A549 (cell line): Measurements from ENCODE around the gene CKAP2L. TPM values are rescaled to one million over a fixed set of nuclear protein-coding genes. Genes with fewer than 3 reads are reported as not detected.
"Not testable (repeated sequence)": the region's sequence is repeated elsewhere in the genome, so short reads cannot be mapped to it uniquely, and the experiment has no call there.

Source experiments
- ATAC-seq, 2 experiments: fragments of 200-7000 bp in 1 of 2; fragments of >200 bp in 1 of 2; cut with Nextera tagmentation in 1 of 2; cut with Tn5 transposase in 1 of 2; 3 replicates each; pipeline versions ENCODE4 v1.8.0 to v1.9.1; 2018 to 2020; ENCODE audit warnings: mild to moderate bottlenecking in 1 of 2, moderate library complexity in 1 of 2
- CTCF ChIA-PET: fragments of 300-600 bp; sonication (Branson Sonifier 250); formaldehyde crosslinking; extraction: SDS; loops from one replicate; lab custom pipeline; 2021; ENCODE audit warnings: antibody characterized with exemption, inconsistent platforms; lab: Yijun Ruan, JAX
- POLR2A ChIA-PET: fragments of 350-600 bp; formaldehyde crosslinking; extraction: SDS; loops from one replicate; lab custom pipeline; 2021; ENCODE audit warnings: antibody characterized with exemption, inconsistent platforms; lab: Yijun Ruan, JAX
- DNase-seq, 2 experiments: peaks; one replicate each; pipeline versions ENCODE4 v3.0.0 to v3.0.0-alpha.2; 2011 to 2016; ENCODE audit warnings: low read depth in 1 of 2, low spot score in 1 of 2
- FAIRE-seq: peaks from 2 replicates; lab custom pipeline; 2011; peaks lifted over from hg19 to GRCh38; lab: Jason Lieb, UNC
- H3K27ac ChIP-seq, 2 experiments: fragments of >200 bp; sonication (Bioruptor Twin); formaldehyde crosslinking; 3 replicates each; pipeline ENCODE4 v1.5.1; 2016 to 2017
- H3K4me1 ChIP-seq: fragments of >200 bp; sonication (Bioruptor Twin); formaldehyde crosslinking; 3 replicates; pipeline ENCODE4 v1.6.1; 2016
- H3K4me2 ChIP-seq: fragments of >200 bp; sonication (Bioruptor Twin); formaldehyde crosslinking; 3 replicates; pipeline ENCODE4 v1.6.1; 2016
- H3K4me3 ChIP-seq: fragments of >200 bp; sonication (Bioruptor Twin); formaldehyde crosslinking; 3 replicates; pipeline ENCODE4 v1.5.1; 2016
- H3K9me3 ChIP-seq: fragments of >200 bp; sonication (Bioruptor Twin); formaldehyde crosslinking; 3 replicates; pipeline ENCODE4 v1.6.1; 2016
- CHD2 ChIP-seq: fragments of 150-350 bp; IDR thresholded peaks from 2 replicates; pipeline ENCODE4 v1.6.1; 2014; ENCODE audit warnings: low read length; ENCODE audit not compliant: partially characterized antibody
- FOSL2 ChIP-seq, 2 experiments: fragments of 450-650 bp in 1 of 2; fragments of >200 bp in 1 of 2; sonication (Bioruptor Twin) in 1 of 2; formaldehyde crosslinking; IDR thresholded peaks; 2 replicates each; pipeline versions ENCODE4 v1.5.0 to v1.6.1; 2016 to 2020; ENCODE audit warnings: mild to moderate bottlenecking in 1 of 2, moderate library complexity in 1 of 2
- HEYL ChIP-seq: fragments of 250-450 bp; sonication (Bioruptor Pico); IDR thresholded peaks from 2 replicates; pipeline ENCODE4 v1.8.0; 2021; ENCODE audit warnings: mild to moderate bottlenecking, moderate library complexity
- MAFK ChIP-seq: fragments of 450-650 bp; IDR thresholded peaks from 2 replicates; pipeline ENCODE4 v1.6.1; 2014; ENCODE audit not compliant: partially characterized antibody
- MAX ChIP-seq: IDR thresholded peaks from 2 replicates; pipeline ENCODE4 v1.6.1; 2012
- MAZ ChIP-seq: fragments of 150-350 bp; IDR thresholded peaks from 2 replicates; pipeline ENCODE4 v1.6.1; 2014; ENCODE audit warnings: antibody characterized with exemption, low read depth, low read length, borderline replicate concordance
- MYC ChIP-seq: IDR thresholded peaks from 2 replicates; pipeline ENCODE4 v1.6.1; 2012; ENCODE audit warnings: mild to moderate bottlenecking, inconsistent platforms, low read length, improper control_type of control experiment, borderline replicate concordance
- POLR2A ChIP-seq: IDR thresholded peaks from 2 replicates; pipeline ENCODE4 v1.6.1; 2012; ENCODE audit warnings: mild to moderate bottlenecking, low read length
- SREBF2 ChIP-seq: fragments of 450-650 bp; IDR thresholded peaks from 2 replicates; pipeline ENCODE4 v1.6.1; 2014; ENCODE audit warnings: mild to moderate bottlenecking, moderate library complexity
- TFCP2L1 ChIP-seq: fragments of 250-450 bp; sonication (Bioruptor Pico); IDR thresholded peaks from 2 replicates; pipeline ENCODE4 v1.5.0; 2021; ENCODE audit warnings: mild to moderate bottlenecking
- USF2 ChIP-seq: fragments of 450-650 bp; IDR thresholded peaks from 2 replicates; pipeline ENCODE4 v1.6.1; 2014; ENCODE audit warnings: antibody characterized with exemption
- ZNF302 ChIP-seq: fragments of 250-450 bp; sonication (Bioruptor Pico); IDR thresholded peaks from 2 replicates; pipeline ENCODE4 v1.9.0; 2021; ENCODE audit warnings: inconsistent platforms, mild to moderate bottlenecking, moderate library complexity
- WGBS: methylation state at CpG from one replicate; pipeline ENCODE4 v1.1.6; 2017; ENCODE audit errors: missing lambda C conversion rate; 5-methylcytosine and 5-hydroxymethylcytosine counted together
- polyA plus RNA-seq, 4 experiments: library from polyadenylated mRNA; depleted of rRNA in 3 of 4; stranded (reverse); fragments of >200 nt; fragmentation: RNase III in 1 of 4; extraction: RNeasy Plus Mini Kit Qiagen cat#74134 plus additional on column Dnase treatment in 1 of 4; gene quantifications; 2 replicates in 3 of 4; 3 replicates in 1 of 4; pipeline ENCODE4 v1.2.3, GENCODE V29; 2011 to 2017
- TF ChIP-seq, protein P1 (sequence below): IDR thresholded peaks from 2 replicates; pipeline ENCODE4 v1.6.1; 2012; ENCODE audit warnings: low read depth, borderline replicate concordance

CKAP2L gene
- polyA plus RNA-seq, 2 of the 4 experiments (the other 2 are of a cell fraction) = 14.0 to 15.9 TPM

GRCh38 chr2:112718863-112719370 is 45.5 kb downstream of the CKAP2L start:
- no peak for DNase-seq
- WGBS = 69% methylated on average over 12 of the region's 12 CpGs
- H3K4me3 ChIP-seq = no peak overlapping the region
- TF ChIP-seq POLR2A (no peak), USF2 (no peak), MAZ (no peak), MYC (no peak), MAFK (no peak), ZNF302 (CRISPR knock-in tag) (no peak), CHD2 (no peak), HEYL (CRISPR knock-in tag) (no peak), TFCP2L1 (CRISPR knock-in tag) (no peak)
- TF ChIP-seq, protein P1, sequence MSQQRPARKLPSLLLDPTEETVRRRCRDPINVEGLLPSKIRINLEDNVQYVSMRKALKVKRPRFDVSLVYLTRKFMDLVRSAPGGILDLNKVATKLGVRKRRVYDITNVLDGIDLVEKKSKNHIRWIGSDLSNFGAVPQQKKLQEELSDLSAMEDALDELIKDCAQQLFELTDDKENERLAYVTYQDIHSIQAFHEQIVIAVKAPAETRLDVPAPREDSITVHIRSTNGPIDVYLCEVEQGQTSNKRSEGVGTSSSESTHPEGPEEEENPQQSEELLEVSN = no peak
- no peak for ATAC-seq
- no peak for FAIRE-seq
- no peak overlapping the region for H3K4me2 ChIP-seq
- POLR2A ChIA-PET = no interaction called here
- peaks cover 10% of the 10 kb centered on the region; the same call in 2 of the 3 replicates for H3K4me1 ChIP-seq
- H3K9me3 ChIP-seq = no peaks in the 10 kb centered on the region
- H3K27ac ChIP-seq = no peak overlapping the region
- CTCF ChIA-PET = interaction anchor here (0.7 to 1.2 kb wide), 2 partner anchors 8 to 13 kb away, joined by 3 to 4 read pairs; no protein-coding TSS in a partner anchor

DNA sequence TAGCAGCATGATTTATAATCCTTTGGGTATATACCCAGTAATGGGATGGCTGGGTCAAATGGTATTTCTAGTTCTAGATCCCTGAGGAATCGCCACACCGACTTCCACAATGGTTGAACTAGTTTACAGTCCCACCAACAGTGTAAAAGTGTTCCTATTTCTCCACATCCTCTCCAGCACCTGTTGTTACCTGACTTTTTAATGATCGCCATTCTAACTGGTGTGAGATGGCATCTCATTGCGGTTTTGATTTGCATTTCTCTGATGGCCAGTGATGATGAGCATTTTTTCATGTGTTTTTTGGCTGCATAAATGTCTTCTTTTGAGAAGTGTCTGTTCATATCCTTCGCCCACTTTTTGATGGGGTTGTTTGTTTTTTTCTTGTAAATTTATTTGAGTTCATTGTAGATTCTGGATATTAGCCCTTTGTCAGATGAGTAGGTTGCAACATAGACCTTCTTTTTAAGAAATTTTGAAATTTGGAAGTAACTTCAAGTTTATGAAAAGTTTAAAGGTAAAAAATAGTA is 47.5 kb downstream of the CKAP2L start:
- H3K9me3 ChIP-seq, DNase-seq, H3K4me2 ChIP-seq, POLR2A ChIA-PET, FAIRE-seq, H3K4me3 ChIP-seq, H3K27ac ChIP-seq, ATAC-seq: not testable (repeated sequence)
- WGBS = 80% methylated on average over 3 of the region's 5 CpGs
- peaks cover 17% of the 10 kb centered on the region for H3K4me1 ChIP-seq
- CTCF ChIA-PET = interaction anchor here (0.7 to 1.4 kb wide), 2 partner anchors 9 to 10 kb away, joined by 3 to 5 read pairs; no protein-coding TSS in a partner anchor

GRCh38 chr2:112716094-112716493 is 48.3 kb downstream of the CKAP2L start:
- 84% methylated on average over 1 of the region's 1 CpG for WGBS

DNA sequence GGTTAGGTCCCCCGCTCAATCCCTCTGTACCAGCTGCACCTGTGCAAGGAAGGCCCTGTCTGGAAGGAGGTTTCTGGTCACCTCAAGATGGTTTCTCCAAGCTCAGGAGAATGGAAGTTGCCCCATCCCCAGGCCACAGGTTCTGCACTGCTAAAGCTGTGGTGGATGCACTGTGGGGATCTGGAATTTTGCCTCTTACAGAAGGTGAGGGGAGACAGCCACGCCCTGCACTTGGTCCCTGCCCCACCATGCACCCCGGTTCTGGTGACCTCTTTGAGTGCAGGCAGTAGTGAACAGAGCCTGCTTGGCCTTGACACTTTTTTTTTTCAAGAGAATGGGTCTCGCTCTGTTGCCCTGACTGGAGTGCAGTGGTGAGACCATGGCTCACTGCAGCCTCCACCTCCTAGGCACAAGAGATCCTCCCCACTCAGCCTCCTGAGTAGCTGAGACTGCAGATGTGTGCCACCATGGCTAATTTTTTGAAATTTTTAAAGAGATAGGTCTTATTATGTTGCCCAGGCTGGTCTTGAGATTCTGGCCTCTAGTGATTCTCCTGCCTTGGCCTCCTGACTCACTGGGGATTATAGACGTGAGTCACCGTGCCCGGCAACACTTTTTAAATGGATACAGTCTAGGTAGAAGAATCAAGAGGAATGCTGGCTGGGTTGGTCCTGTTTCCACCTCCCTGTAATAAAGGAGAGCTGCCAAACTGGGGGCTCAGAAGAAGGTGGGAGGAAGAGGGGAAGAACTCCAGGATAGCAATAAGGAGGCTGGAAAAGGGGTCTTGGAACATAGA is 49.4 kb downstream of the CKAP2L start:
- Histone ChIP-seq H3K9me3 (no peaks in the 10 kb centered on the region), H3K27ac (peak overlapping the region; percentile 37 to 76; a peak in 5 of 6 replicates)
- peak; percentile 35 to 64 for DNase-seq
- POLR2A ChIA-PET = no interaction called here
- ATAC-seq = peak; percentile 71 to 85; a peak in 4 of 6 replicates
- no peak for FAIRE-seq
- TF ChIP-seq FOSL2 (IDR thresholded peaks at IDR 0.05) = no peak
- peak; percentile 72 for TF ChIP-seq FOSL2 (CRISPR knock-in tag; IDR thresholded peaks at IDR 0.05)
- TF ChIP-seq MAX = 0 out of 2 replicates have a peak, but pooled peaks have one; percentile 33
- no peak for TF ChIP-seq SREBF2
- TF ChIP-seq, all 56 proteins: peak for 2
- H3K4me2 ChIP-seq = peak overlapping the region; percentile 38
- H3K4me3 ChIP-seq = no peak overlapping the region
- H3K4me1 ChIP-seq = peaks cover 17% of the 10 kb centered on the region
- CTCF ChIA-PET = interaction anchor here (0.5 to 2.1 kb wide), 8 partner anchors 9 to 128 kb away, joined by 3 to 9 read pairs (median 4); no protein-coding TSS in a partner anchor
- WGBS = 51% methylated on average over 7 of the region's 7 CpGs

More at GRCh38 chr2:112716094-112716493, 48.3 kb downstream of the CKAP2L start:
- DNase-seq, POLR2A ChIA-PET, ATAC-seq, H3K27ac ChIP-seq, H3K4me2 ChIP-seq, FAIRE-seq, H3K9me3 ChIP-seq, H3K4me3 ChIP-seq: not testable (repeated sequence)
- CTCF ChIA-PET = interaction anchor here (1.1 to 1.4 kb wide), 2 partner anchors 10 to 118 kb away, joined by 3 to 9 read pairs; no protein-coding TSS in a partner anchor
- peak; percentile 89 for TF ChIP-seq MAFK
- H3K4me1 ChIP-seq = peaks cover 17% of the 10 kb centered on the region
